Caco-2 (cell line): ENCODE measurements around the gene ALOX12. TPM values are rescaled to one million over a fixed set of nuclear protein-coding genes. Genes with fewer than 3 reads are reported as not detected.

Experiments used
- BruUV-seq: library from RNA; stranded (reverse); fragments of 400-500 nt; replicated peaks from 2 replicates; lab custom pipeline; 2021; lab: Mats Ljungman, UMichigan
- CTCF ChIA-PET: fragments of 300-600 bp; sonication (Branson Sonifier 250); formaldehyde crosslinking; loops from one replicate; lab custom pipeline; 2022; ENCODE audit warnings: antibody characterized with exemption; lab: Charles Lee
- POLR2A ChIA-PET: fragments of 300-600 bp; sonication (Branson Sonifier 250); formaldehyde crosslinking; loops from one replicate; lab custom pipeline; 2022; ENCODE audit warnings: antibody characterized with exemption; lab: Charles Lee
- DNase-seq, 2 experiments: peaks; one replicate each; pipeline versions ENCODE4 v3.0.0 to v3.0.0-alpha.2; 2020 to 2022
- H3K27me3 ChIP-seq: replicated peaks from 2 replicates; pipeline ENCODE4 v1.6.0; 2011; ENCODE audit warnings: low read length; ENCODE audit not compliant: control insufficient read depth, insufficient read depth
- H3K36me3 ChIP-seq: 2 replicates; pipeline ENCODE4 v1.5.1; 2011; ENCODE audit warnings: low read length; ENCODE audit not compliant: control insufficient read depth, insufficient read depth
- H3K4me1 ChIP-seq: fragments of 250-450 bp; sonication (Bioruptor Pico); 2 replicates; pipeline ENCODE4 v1.5.1; 2020; ENCODE audit warnings: mild to moderate bottlenecking
- H3K4me3 ChIP-seq: 2 replicates; pipeline ENCODE4 v1.5.1; 2011; ENCODE audit warnings: low read depth, mild to moderate bottlenecking, control low read depth, low read length
- H3K9me3 ChIP-seq: fragments of 250-450 bp; sonication (Bioruptor Pico); 2 replicates; pipeline ENCODE4 v1.5.1; 2020; ENCODE audit warnings: mild to moderate bottlenecking, moderate library complexity
- H3K27ac Mint-ChIP-seq: one replicate; pipeline ENCODE4 v1.8.0; 2022; ENCODE audit warnings: mixed read lengths; ENCODE audit not compliant: unreplicated experiment
- H3K27me3 Mint-ChIP-seq: one replicate; pipeline ENCODE4 v1.8.0; 2022; ENCODE audit warnings: mixed read lengths; ENCODE audit not compliant: insufficient read depth, unreplicated experiment
- H3K36me3 Mint-ChIP-seq: one replicate; pipeline ENCODE4 v1.8.0; 2022; ENCODE audit warnings: mild to moderate bottlenecking, mixed read lengths; ENCODE audit not compliant: insufficient read depth, unreplicated experiment
- H3K4me1 Mint-ChIP-seq: one replicate; pipeline ENCODE4 v1.8.0; 2022; ENCODE audit warnings: low read depth, mixed read lengths; ENCODE audit not compliant: unreplicated experiment
- H3K4me3 Mint-ChIP-seq: one replicate; pipeline ENCODE4 v1.8.0; 2022; ENCODE audit warnings: mild to moderate bottlenecking, moderate library complexity, mixed read lengths; ENCODE audit not compliant: unreplicated experiment
- H3K9me3 Mint-ChIP-seq: one replicate; pipeline ENCODE4 v1.8.0; 2022; ENCODE audit warnings: mixed read lengths; ENCODE audit not compliant: unreplicated experiment
- CTCF ChIP-seq, 2 experiments: fragments of 200-600 bp in 1 of 2; IDR thresholded peaks; 1 replicate in 1 of 2; 2 replicates in 1 of 2; pipeline versions ENCODE4 v1.5.1 to v1.8.0; 2011 to 2022; ENCODE audit warnings: antibody characterized with exemption in 1 of 2, control low read depth in 1 of 2, inconsistent platforms in 1 of 2, low read depth in 1 of 2, low read length in 1 of 2, mild to moderate bottlenecking in 1 of 2, moderate library complexity in 1 of 2; ENCODE audit not compliant: insufficient read depth in 1 of 2, severe bottlenecking in 1 of 2, unreplicated experiment in 1 of 2
- intact Hi-C: fragments of 100-400 bp; cut with micrococcal nuclease; formaldehyde crosslinking; loops from one replicate; pipeline ENCODE4 v1.10.0; 2022; ENCODE audit not compliant: unreplicated experiment
- total RNA-seq: library from RNA; stranded (reverse); gene quantifications from 2 replicates; pipeline ENCODE4 v1.2.3, GENCODE V29; 2022

The ALOX12 gene
- total RNA-seq, 1 experiment from 2014 or later: not detected

GRCh38 chr17:7035591-7036368 lies 39.9 kb downstream of the ALOX12 start, which contains the start of gene SLC16A13:
SLC16A13 (plus strand) TSS chr17:7036015; CDS start chr17:7036383, 368 bp downstream.
- POLR2A ChIA-PET: interaction anchor here (0.5 to 1.2 kb wide), 7 partner anchors 10 to 548 kb away, joined by 3 to 8 read pairs (median 3); partner anchors contain the start of genes ASGR2 and MPDU1
- no peak for TF ChIP-seq CTCF (IDR thresholded peaks at IDR 0.05; ENCODE audit: insufficient read depth in 1 of 2, low read depth in 1 of 2, low read length in 1 of 2, severe bottlenecking in 1 of 2, unreplicated experiment in 1 of 2)

GRCh38 chr17:7038025-7038862 lies 42.4 kb downstream of the ALOX12 start:
- ChIA-PET POLR2A (no interaction called here), CTCF (interaction anchor here (1.4 kb wide), 1 partner anchor 127 kb away, joined by 3 read pairs; no protein-coding TSS in a partner anchor)
- no TSS peak for BruUV-seq
- Mint-ChIP-seq H3K9me3 (no peaks in the 10 kb centered on the region), H3K27ac (no peak overlapping the region), H3K27me3 (no peaks in the 10 kb centered on the region), H3K36me3 (peaks cover 11% of the 10 kb centered on the region), H3K4me1 (peaks cover 1% of the 10 kb centered on the region), H3K4me3 (no peak overlapping the region)
- H3K9me3 ChIP-seq: no peaks in the 10 kb centered on the region
- H3K4me3 ChIP-seq: no peak overlapping the region
- no peak for DNase-seq
- TF ChIP-seq CTCF (IDR thresholded peaks at IDR 0.05; ENCODE audit: insufficient read depth in 1 of 2, low read depth in 1 of 2, low read length in 1 of 2, severe bottlenecking in 1 of 2, unreplicated experiment in 1 of 2): no peak
- intact Hi-C loops: no loop called here
- no peaks in the 10 kb centered on the region for H3K36me3 ChIP-seq
- H3K4me1 ChIP-seq: no peaks in the 10 kb centered on the region
- H3K27me3 ChIP-seq: no peaks in the 10 kb centered on the region

More at GRCh38 chr17:7035591-7036368, 39.9 kb downstream of the ALOX12 start, which contains the start of gene SLC16A13:
- Mint-ChIP-seq H3K36me3 (peaks cover 11% of the 10 kb centered on the region), H3K4me3 (peak within 1 kb of the TSS; percentile 88), H3K27me3 (no peaks in the 10 kb centered on the region), H3K4me1 (peaks cover 7% of the 10 kb centered on the region), H3K27ac (peak within 1 kb of the TSS; percentile 86), H3K9me3 (no peaks in the 10 kb centered on the region)
- Histone ChIP-seq H3K9me3 (no peaks in the 10 kb centered on the region), H3K27me3 (no peaks in the 10 kb centered on the region), H3K4me3 (peak within 1 kb of the TSS; percentile 47), H3K36me3 (no peaks in the 10 kb centered on the region), H3K4me1 (no peaks in the 10 kb centered on the region)
- CTCF ChIA-PET: interaction anchor here (0.7 to 1.3 kb wide), 5 partner anchors 10 to 624 kb away, joined by 3 to 16 read pairs (median 4); no protein-coding TSS in a partner anchor
- intact Hi-C loops: no loop called here
- BruUV-seq: no TSS peak
- peak; percentile 91 to 93 for DNase-seq

DNA sequence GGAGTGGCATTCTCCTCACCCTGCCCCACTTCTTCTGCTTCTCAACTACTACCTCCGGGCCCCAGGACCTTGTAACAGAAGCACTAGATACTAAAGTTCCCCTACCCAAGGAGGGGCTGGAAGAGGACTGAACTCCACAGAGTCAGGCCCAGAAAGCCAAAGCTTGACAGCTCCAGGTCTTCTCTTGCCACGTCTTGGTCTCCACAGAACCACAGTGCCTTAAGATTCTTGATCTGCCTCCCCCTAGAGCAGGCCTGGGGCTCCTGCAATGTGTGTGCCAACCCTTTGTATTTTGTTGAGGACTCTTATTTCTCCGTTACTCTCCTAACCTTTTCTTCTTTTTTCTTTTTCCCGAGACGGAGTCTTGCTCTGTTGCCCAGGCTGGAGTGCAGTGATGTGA lies 44.0 kb downstream of the ALOX12 start:
- Mint-ChIP-seq H3K4me1 (no peaks in the 10 kb centered on the region), H3K9me3 (no peaks in the 10 kb centered on the region), H3K4me3 (no peak overlapping the region), H3K36me3 (peaks cover 11% of the 10 kb centered on the region), H3K27me3 (no peaks in the 10 kb centered on the region), H3K27ac (no peak overlapping the region)
- TF ChIP-seq CTCF (IDR thresholded peaks at IDR 0.05; ENCODE audit: insufficient read depth in 1 of 2, low read depth in 1 of 2, low read length in 1 of 2, severe bottlenecking in 1 of 2, unreplicated experiment in 1 of 2): no peak
- Histone ChIP-seq H3K4me1 (no peaks in the 10 kb centered on the region), H3K9me3 (no peaks in the 10 kb centered on the region), H3K27me3 (no peaks in the 10 kb centered on the region), H3K4me3 (no peak overlapping the region), H3K36me3 (no peaks in the 10 kb centered on the region)
- BruUV-seq: no TSS peak
- POLR2A ChIA-PET: no interaction called here
- DNase-seq: no peak
- intact Hi-C loops: no loop called here
- CTCF ChIA-PET: no interaction called here
